ENCODE measurements around the gene ASCC1. TPM values are rescaled to one million over a fixed set of nuclear protein-coding genes. Genes with fewer than 3 reads are reported as not detected.

Gene ASCC1
- total and polyA plus RNA-seq, 2 donors (not counting 3 experiments of a cell fraction or from before 2014, with no cell fraction given), result 16.0 to 24.9 TPM

GRCh38 chr10:72201293-72201692 lies 14.8 kb downstream of the ASCC1 start:
- DNase-seq (ENCODE audit: low read depth, low spot score) (no peak), FAIRE-seq (no peak)
- dilution Hi-C loops (cut with MboI; ENCODE audit: extremely low pct_ligation_motif_present, low sequenced_read_pairs), result no loop called here
- Histone ChIP-seq H3K27ac (ENCODE audit: insufficient read depth, low read depth, low read length) (no peak overlapping the region), H3K79me2 (ENCODE audit: control insufficient read depth, insufficient read depth, low read length) (no peaks in the 10 kb centered on the region), H3K4me3 (replicated peaks in 1 of 3; ENCODE audit: insufficient read depth in 1 of 3, low read depth in 1 of 3, low read length in 3 of 3) (no peak overlapping the region), H3K9me3 (replicated peaks; ENCODE audit: control insufficient read depth, insufficient read depth, low read length) (no peaks in the 10 kb centered on the region), H3K9me1 (replicated peaks; ENCODE audit: control insufficient read depth, extremely low read depth, insufficient read depth, low read length) (no peaks in the 10 kb centered on the region), H4K20me1 (replicated peaks; ENCODE audit: control insufficient read depth, extremely low read depth, insufficient read depth, low read length) (no peaks in the 10 kb centered on the region), H3K27me3 (ENCODE audit: control insufficient read depth in 2 of 2, insufficient read depth in 2 of 2, low read length in 2 of 2) (no peaks in the 10 kb centered on the region), H3K9ac (replicated peaks; ENCODE audit: extremely low read depth, insufficient read depth, low read length) (no peak overlapping the region), H3K4me1 (ENCODE audit: control insufficient read depth, extremely low read depth, insufficient read depth, low read length) (no peaks in the 10 kb centered on the region), H3K4me2 (ENCODE audit: insufficient read depth, low read length) (no peak overlapping the region), H2AFZ (ENCODE audit: low read depth, low read length) (no peak overlapping the region), H3K36me3 (ENCODE audit: control insufficient read depth in 2 of 2, extremely low read depth in 1 of 2, insufficient read depth in 2 of 2, low read length in 2 of 2) (peaks cover 0 to 3% of the 10 kb centered on the region in 2 experiments)
- no TSS peak for BruUV-seq (replicated peaks)
- CTCF ChIA-PET, result interaction anchor here (1.1 kb wide), 1 partner anchor 75 kb away, joined by 7 read pairs; no protein-coding TSS in a partner anchor
- TF ChIP-seq GATA2 (IDR thresholded peaks at IDR 0.05; ENCODE audit: insufficient read depth, insufficient read length, low read depth, low read length) (no peak), MAX (IDR thresholded peaks at IDR 0.05; ENCODE audit: insufficient read depth, insufficient read length) (no peak), JUN (IDR thresholded peaks at IDR 0.05; ENCODE audit: borderline replicate concordance, insufficient read depth, insufficient read length, low read depth) (no peak), EZH2 (IDR thresholded peaks at IDR 0.05; ENCODE audit: borderline replicate concordance, low read depth, low read length, severe bottlenecking) (no peak), CTCF (IDR thresholded peaks at IDR 0.05; ENCODE audit: extremely low read depth in 1 of 2, insufficient read depth in 1 of 2, low read depth in 1 of 2, low read length in 2 of 2) (no peak), FOS (IDR thresholded peaks at IDR 0.05; ENCODE audit: borderline replicate concordance, insufficient read depth, low read length) (no peak), POLR2A (IDR thresholded peaks at IDR 0.05; ENCODE audit: low read depth, low read length) (no peak), POLR2AphosphoS5 (IDR thresholded peaks at IDR 0.05; ENCODE audit: insufficient read depth, low read depth, low read length) (no peak), MYC (IDR thresholded peaks at IDR 0.05; ENCODE audit: low read depth, low read length) (no peak)
- POLR2A ChIA-PET, result no interaction called here
- intact Hi-C loops (cut with micrococcal nuclease), result no loop called here
